NCI-H446 (cell line): ENCODE data around the gene MTHFSD.

Experiments used
- DNase-seq, 2 experiments: peaks; one replicate each; lab custom pipeline; 2025; lab: John Stamatoyannopoulos, UW

MTHFSD gene

GRCh38 chr16:86490859-86491639, 64.0 kb downstream of the MTHFSD start:
- no peak for DNase-seq

- DNase-seq: no peak
Measured at GRCh38 chr16:86485746-86486145, 69.3 kb downstream of the MTHFSD start.

- DNase-seq: no peak
Measured at GRCh38 chr16:86484240-86484639, 70.8 kb downstream of the MTHFSD start.

- DNase-seq: no peak
Measured at GRCh38 chr16:86481607-86482006, 73.4 kb downstream of the MTHFSD start.

GRCh38 chr16:86480444-86480843, 74.6 kb downstream of the MTHFSD start:
- no peak for DNase-seq
